CD4-positive, alpha-beta T cell treated with Interleukin-15 for 4 hours (primary cell): ENCODE results near the gene PCP2.

ENCODE experiments used
- DNase-seq: peaks from one replicate; pipeline ENCODE4 v3.0.0-alpha.2; 2020; ENCODE audit warnings: low spot score

Gene PCP2

GRCh38 chr19:7638802-7639465, 5.4 kb upstream of the PCP2 start:
- DNase-seq: no peak

GRCh38 chr19:7637374-7638256, 4.1 kb upstream of the PCP2 start:
- no peak for DNase-seq

GRCh38 chr19:7636691-7637373, 3.3 kb upstream of the PCP2 start, which contains the start of gene STXBP2:
STXBP2 (plus strand) TSS chr19:7637110; CDS start chr19:7637150, 40 bp downstream.
- peak; percentile 95 for DNase-seq

- DNase-seq: no peak
These were observed 2.8 kb upstream of the PCP2 start for GRCh38 chr19:7636317-7636690.

GRCh38 chr19:7635670-7636069, 2.2 kb upstream of the PCP2 start:
- DNase-seq: no peak

GRCh38 chr19:7632340-7633203, 947 bp downstream of the PCP2 start:
- DNase-seq: no peak

- no peak for DNase-seq
These were observed 1.9 kb downstream of the PCP2 start for GRCh38 chr19:7631577-7631976.

GRCh38 chr19:7629347-7630054, 4.0 kb downstream of the PCP2 start, which contains the start of the genes PET100 and XAB2:
PET100 (plus strand) TSS chr19:7629793; CDS start chr19:7629834, 41 bp downstream.
XAB2 (minus strand) TSS chr19:7629545; CDS start chr19:7629527, 18 bp downstream.
- peak; percentile 98 for DNase-seq

GRCh38 chr19:7628589-7629311, 4.8 kb downstream of the PCP2 start:
- no peak for DNase-seq

- DNase-seq: no peak
These were observed 6.4 kb downstream of the PCP2 start for GRCh38 chr19:7627166-7627565.

- DNase-seq: no peak
These were observed 7.7 kb downstream of the PCP2 start for GRCh38 chr19:7625763-7626372.

- DNase-seq: no peak
These were observed 8.7 kb downstream of the PCP2 start for GRCh38 chr19:7624810-7625209.

GRCh38 chr19:7623725-7624603, 9.6 kb downstream of the PCP2 start:
- DNase-seq: no peak

- DNase-seq: no peak
These were observed 10.4 kb downstream of the PCP2 start for GRCh38 chr19:7622933-7623685.

- DNase-seq: no peak
These were observed 12.8 kb downstream of the PCP2 start for GRCh38 chr19:7620442-7621412.

- DNase-seq: no peak
These were observed 13.7 kb downstream of the PCP2 start for GRCh38 chr19:7619671-7620441.
